ENCODE data around the gene ISCU.

- TF ChIP-seq YY1 (IDR thresholded peaks at IDR 0.05; ENCODE audit: insufficient read depth, insufficient read length) = no peak
- no peak for TF ChIP-seq ZNF274 (IDR thresholded peaks at IDR 0.05; ENCODE audit: low read depth, low read length)
- no peak for TF ChIP-seq SUZ12 (IDR thresholded peaks at IDR 0.05; ENCODE audit: extremely low read depth, insufficient read depth, insufficient read length)
These were observed 16.4 kb downstream of the ISCU start for GRCh38 chr12:108578813-108579212.

Data from NT2/D1 (cell line).